HEK293 (cell line): Measurements from ENCODE around the gene SENP8.
A peak's percentile ranks its signal among the peaks of the same experiment; 100 is the strongest.

Experiments
- CTCF ChIA-PET: fragments of 350-600 bp; formaldehyde crosslinking; extraction: SDS; loops from one replicate; lab custom pipeline; 2021; ENCODE audit warnings: antibody characterized with exemption; lab: Yijun Ruan, JAX
- POLR2A ChIA-PET: fragments of 300-600 bp; formaldehyde crosslinking; extraction: SDS; loops from one replicate; lab custom pipeline; 2020; ENCODE audit warnings: antibody characterized with exemption, inconsistent platforms; lab: Yijun Ruan, JAX
- H3K27ac ChIP-seq: fragments of 200-500 bp; sonication (Bioruptor generic); 2 replicates; pipeline ENCODE4 v1.5.1; 2014; ENCODE audit warnings: low read depth, low read length, control low read depth, inconsistent platforms; ENCODE audit errors: extremely low read depth
- H3K36me3 ChIP-seq, 2 experiments: fragments of 200-500 bp in 1 of 2; sonication (Bioruptor generic) in 1 of 2; 1 replicate in 1 of 2; 2 replicates in 1 of 2; pipeline ENCODE4 v1.5.1; 2014 to 2017; ENCODE audit warnings: inconsistent platforms in 2 of 2, low read length in 2 of 2; ENCODE audit not compliant: control insufficient read depth in 2 of 2, insufficient read depth in 1 of 2
- H3K4me1 ChIP-seq: fragments of 200-500 bp; sonication (Bioruptor generic); 2 replicates; pipeline ENCODE4 v1.5.1; 2014; ENCODE audit warnings: mild to moderate bottlenecking, low read length, inconsistent platforms; ENCODE audit not compliant: control insufficient read depth, insufficient read depth
- H3K4me3 ChIP-seq: 2 replicates; pipeline ENCODE4 v1.5.1; 2011; ENCODE audit warnings: low read depth, mild to moderate bottlenecking, control low read depth, low read length, moderate library complexity
- H3K9me3 ChIP-seq: fragments of 200-500 bp; sonication (Bioruptor generic); 2 replicates; pipeline ENCODE4 v1.5.1; 2014; ENCODE audit warnings: low read depth, low read length, inconsistent platforms; ENCODE audit not compliant: control insufficient read depth, insufficient read depth
- KLF1 ChIP-seq: fragments of 450-650 bp; formaldehyde crosslinking; IDR thresholded peaks from 2 replicates; pipeline ENCODE4 v1.5.1; 2016; ENCODE audit warnings: missing biosample characterization, missing genetic modification characterization
- REPIN1 ChIP-seq: fragments of 450-650 bp; formaldehyde crosslinking; IDR thresholded peaks from 2 replicates; pipeline ENCODE4 v1.5.1; 2017; ENCODE audit warnings: missing biosample characterization, missing genetic modification characterization, low read depth
- SP7 ChIP-seq: fragments of 450-650 bp; formaldehyde crosslinking; IDR thresholded peaks from 2 replicates; pipeline ENCODE4 v1.5.1; 2016; ENCODE audit warnings: missing biosample characterization, missing genetic modification characterization
- TSHZ1 ChIP-seq: fragments of 450-650 bp; formaldehyde crosslinking; IDR thresholded peaks from 2 replicates; pipeline ENCODE4 v1.5.1; 2016; ENCODE audit warnings: missing biosample characterization, missing genetic modification characterization, borderline replicate concordance
- ZIC2 ChIP-seq: fragments of 450-650 bp; formaldehyde crosslinking; IDR thresholded peaks from 2 replicates; pipeline ENCODE4 v1.5.1; 2016; ENCODE audit warnings: missing biosample characterization, missing genetic modification characterization
- ZNF138 ChIP-seq: fragments of 450-650 bp; formaldehyde crosslinking; IDR thresholded peaks from 2 replicates; pipeline ENCODE4 v1.5.1; 2016; ENCODE audit warnings: missing biosample characterization, missing genetic modification characterization, borderline replicate concordance
- ZNF248 ChIP-seq: fragments of 450-650 bp; formaldehyde crosslinking; IDR thresholded peaks from 2 replicates; pipeline ENCODE4 v1.5.1; 2017; ENCODE audit warnings: missing biosample characterization, missing genetic modification characterization
- ZNF274 ChIP-seq, 2 experiments: fragments of 200-500 bp in 1 of 2; fragments of 450-650 bp in 1 of 2; sonication (Bioruptor generic) in 1 of 2; formaldehyde crosslinking in 1 of 2; IDR thresholded peaks; 2 replicates each; pipeline versions ENCODE4 v1.5.1 to v1.6.1; 2014 to 2016; ENCODE audit warnings: borderline replicate concordance in 1 of 2, inconsistent platforms in 1 of 2, low read length in 1 of 2, missing biosample characterization in 1 of 2, missing genetic modification characterization in 1 of 2
- ZNF416 ChIP-seq: fragments of 450-650 bp; formaldehyde crosslinking; IDR thresholded peaks from 2 replicates; pipeline ENCODE4 v1.5.1; 2016; ENCODE audit warnings: missing biosample characterization, missing genetic modification characterization
- ZNF423 ChIP-seq: fragments of 450-650 bp; formaldehyde crosslinking; IDR thresholded peaks from 2 replicates; pipeline ENCODE4 v1.5.1; 2016; ENCODE audit warnings: missing biosample characterization, missing genetic modification characterization
- ZNF555 ChIP-seq: fragments of 450-650 bp; formaldehyde crosslinking; conservative IDR thresholded peaks from 2 replicates; pipeline ENCODE4 v1.5.1; 2017; ENCODE audit warnings: missing biosample characterization, mild to moderate bottlenecking, missing genetic modification characterization, inconsistent platforms
- ZNF600 ChIP-seq: fragments of 450-650 bp; formaldehyde crosslinking; IDR thresholded peaks from 2 replicates; pipeline ENCODE4 v1.5.1; 2016; ENCODE audit warnings: missing biosample characterization, missing genetic modification characterization
- ZNF747 ChIP-seq: fragments of 450-650 bp; formaldehyde crosslinking; IDR thresholded peaks from 2 replicates; pipeline ENCODE4 v1.5.1; 2016; ENCODE audit warnings: missing biosample characterization, missing genetic modification characterization
- ZSCAN23 ChIP-seq: fragments of 450-650 bp; formaldehyde crosslinking; IDR thresholded peaks from 2 replicates; pipeline ENCODE4 v1.5.1; 2016; ENCODE audit warnings: missing biosample characterization, missing genetic modification characterization
- TF ChIP-seq, protein P1 (sequence below): fragments of 450-650 bp; formaldehyde crosslinking; IDR thresholded peaks from 2 replicates; pipeline ENCODE4 v1.5.1; 2017; ENCODE audit warnings: missing biosample characterization, missing genetic modification characterization

SENP8 gene

DNA sequence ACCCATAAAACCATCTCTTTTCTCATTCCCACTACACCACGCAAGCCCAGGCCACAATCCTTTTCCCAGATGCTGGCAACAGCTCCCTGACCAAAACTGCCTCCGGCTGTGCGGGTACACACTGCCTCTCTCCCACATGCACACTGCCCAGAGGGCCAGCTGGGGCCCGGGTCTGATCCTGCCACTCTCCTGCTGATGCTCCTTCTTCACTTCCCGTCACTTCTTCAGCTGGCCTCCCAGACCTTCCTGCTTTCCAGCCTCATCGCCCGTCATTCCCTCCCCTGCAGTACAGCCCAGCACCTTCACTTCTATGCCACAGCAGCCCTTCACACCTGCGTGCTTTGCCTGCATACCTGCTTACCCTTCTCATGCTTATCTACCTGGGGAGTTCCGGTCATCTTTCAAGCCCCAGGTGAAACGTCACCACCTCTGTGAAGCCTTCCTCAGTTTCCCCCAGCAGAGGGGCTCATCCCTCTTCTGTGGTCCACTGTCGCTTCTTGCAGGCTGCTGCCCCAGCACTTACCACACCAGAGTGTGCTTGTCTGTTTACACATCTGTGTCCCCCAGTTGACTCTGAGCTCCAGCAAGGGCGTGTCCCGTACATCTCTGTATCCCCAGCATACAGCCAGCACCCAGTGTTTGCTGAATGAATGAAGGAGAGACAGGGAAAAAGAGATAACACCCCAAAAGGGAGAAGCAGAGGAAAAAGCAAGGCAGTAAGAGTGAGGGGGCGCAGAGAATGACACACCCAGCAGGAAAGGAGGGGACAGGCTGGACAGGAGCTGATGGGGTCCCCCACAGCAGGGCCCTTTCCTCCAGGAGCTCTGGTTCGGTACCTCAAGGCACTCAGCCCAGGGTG is 57.2 kb downstream of the SENP8 start:
- CTCF ChIA-PET: interaction anchor here (0.7 to 1.0 kb wide), 2 partner anchors 17 to 19 kb away, joined by 3 to 6 read pairs; no protein-coding TSS in a partner anchor
- H3K9me3 ChIP-seq: no peaks in the 10 kb centered on the region
- no peak overlapping the region for H3K4me3 ChIP-seq
- peaks cover 3% of the 10 kb centered on the region; the same call in 1 of the 2 replicates for H3K4me1 ChIP-seq
- POLR2A ChIA-PET: interaction anchor here (1.3 kb wide), 1 partner anchor 56 kb away, joined by 3 read pairs; the partner anchor contains the start of gene PKM
- H3K27ac ChIP-seq: no peak overlapping the region
- no peaks in the 10 kb centered on the region for H3K36me3 ChIP-seq
- no peak for TF ChIP-seq KLF1
- peak; percentile 39; the same call in 1 of the 2 replicates for TF ChIP-seq ZNF600 (tag by site-specific recombination)
- no peak for TF ChIP-seq TSHZ1 (tag by site-specific recombination)
- no peak for TF ChIP-seq ZNF138 (tag by site-specific recombination)
- TF ChIP-seq, protein P1, sequence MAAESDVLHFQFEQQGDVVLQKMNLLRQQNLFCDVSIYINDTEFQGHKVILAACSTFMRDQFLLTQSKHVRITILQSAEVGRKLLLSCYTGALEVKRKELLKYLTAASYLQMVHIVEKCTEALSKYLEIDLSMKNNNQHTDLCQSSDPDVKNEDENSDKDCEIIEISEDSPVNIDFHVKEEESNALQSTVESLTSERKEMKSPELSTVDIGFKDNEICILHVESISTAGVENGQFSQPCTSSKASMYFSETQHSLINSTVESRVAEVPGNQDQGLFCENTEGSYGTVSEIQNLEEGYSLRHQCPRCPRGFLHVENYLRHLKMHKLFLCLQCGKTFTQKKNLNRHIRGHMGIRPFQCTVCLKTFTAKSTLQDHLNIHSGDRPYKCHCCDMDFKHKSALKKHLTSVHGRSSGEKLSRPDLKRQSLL: no peak
- TF ChIP-seq SP7 (tag by site-specific recombination): no peak
- TF ChIP-seq ZIC2 (tag by site-specific recombination): peak; percentile 40; the same call in 1 of the 2 replicates

GRCh38 chr15:72176159-72176558 is 58.0 kb downstream of the SENP8 start:
- CTCF ChIA-PET: interaction anchor here (0.6 to 0.7 kb wide), 2 partner anchors 18 to 110 kb away, joined by 3 read pairs; no protein-coding TSS in a partner anchor
- no peak for TF ChIP-seq ZNF274 (IDR thresholded peaks at IDR 0.05; ENCODE audit: low read length)
- no peak for TF ChIP-seq ZNF274 (tag by site-specific recombination; IDR thresholded peaks at IDR 0.05; ENCODE audit: borderline replicate concordance)
- TF ChIP-seq ZNF747 (tag by site-specific recombination): no peak
- no peak for TF ChIP-seq ZNF555 (tag by site-specific recombination)
- TF ChIP-seq REPIN1 (tag by site-specific recombination): no peak
- TF ChIP-seq KLF1: no peak
- TF ChIP-seq ZNF423: no peak
- no peak for TF ChIP-seq ZNF248 (tag by site-specific recombination)
- TF ChIP-seq ZSCAN23 (tag by site-specific recombination): no peak
- no peak for TF ChIP-seq SP7 (tag by site-specific recombination)
- TF ChIP-seq ZNF416 (tag by site-specific recombination): no peak
- TF ChIP-seq, all 188 proteins: peak for 0
- Histone ChIP-seq H3K4me1 (peaks cover 3% of the 10 kb centered on the region; the same call in 1 of the 2 replicates), H3K9me3 (no peaks in the 10 kb centered on the region), H3K4me3 (no peak overlapping the region), H3K36me3 (no peaks in the 10 kb centered on the region), H3K27ac (no peak overlapping the region)
- POLR2A ChIA-PET: interaction anchor here (1.3 kb wide), 1 partner anchor 55 kb away, joined by 3 read pairs; the partner anchor contains the start of gene PKM
